Stimulated activated naive CD8-positive, alpha-beta T cell treated with anti-CD3 and anti-CD28 coated beads, Interleukin-15, amount 100 ng/mL, for 72 hours (primary cell): Measurements from ENCODE around the gene DTX3.

ENCODE experiments used
- ATAC-seq: fragments of 150-1000 bp; cut with Tn5 transposase; 2 replicates; pipeline ENCODE4 v1.10.0; 2021; ENCODE audit warnings: mild to moderate bottlenecking, moderate library complexity
- DNase-seq, 2 donors: peaks; one replicate each; pipeline ENCODE4 v3.0.0; 2021 to 2022
- H3K27ac Mint-ChIP-seq, 2 donors: one replicate each; pipeline ENCODE4 v1.8.0; 2022; ENCODE audit warnings: mild to moderate bottlenecking in 2 of 2, mixed read lengths in 2 of 2, moderate library complexity in 2 of 2
- H3K27me3 Mint-ChIP-seq: one replicate; pipeline ENCODE4 v1.8.0; 2022; ENCODE audit warnings: mixed read lengths
- H3K4me1 Mint-ChIP-seq: one replicate; pipeline ENCODE4 v1.8.0; 2022; ENCODE audit warnings: mild to moderate bottlenecking, mixed read lengths
- H3K4me3 Mint-ChIP-seq, 2 donors: one replicate each; pipeline ENCODE4 v1.8.0; 2022; ENCODE audit warnings: mild to moderate bottlenecking in 2 of 2, mixed read lengths in 2 of 2, moderate library complexity in 1 of 2
- H3K9me3 Mint-ChIP-seq, 2 donors: one replicate each; pipeline ENCODE4 v1.8.0; 2022; ENCODE audit warnings: mixed read lengths in 2 of 2

DTX3 gene

GRCh38 chr12:57619434-57620244 lies 15.0 kb downstream of the DTX3 start:
- Mint-ChIP-seq H3K27me3 (peaks cover 99% of the 10 kb centered on the region), H3K27ac (no peak overlapping the region), H3K9me3 (no peaks in the 10 kb centered on the region), H3K4me3 (peak overlapping the region in 1 of 2 donors; percentile 61), H3K4me1 (peaks cover 37% of the 10 kb centered on the region)
- DNase-seq (peak in 1 of 2 donors; percentile 25), ATAC-seq (peak; percentile 47)

- H3K27me3 Mint-ChIP-seq = peaks cover 100% of the 10 kb centered on the region
These were observed 15.8 kb downstream of the DTX3 start for GRCh38 chr12:57620245-57620935.

DNA sequence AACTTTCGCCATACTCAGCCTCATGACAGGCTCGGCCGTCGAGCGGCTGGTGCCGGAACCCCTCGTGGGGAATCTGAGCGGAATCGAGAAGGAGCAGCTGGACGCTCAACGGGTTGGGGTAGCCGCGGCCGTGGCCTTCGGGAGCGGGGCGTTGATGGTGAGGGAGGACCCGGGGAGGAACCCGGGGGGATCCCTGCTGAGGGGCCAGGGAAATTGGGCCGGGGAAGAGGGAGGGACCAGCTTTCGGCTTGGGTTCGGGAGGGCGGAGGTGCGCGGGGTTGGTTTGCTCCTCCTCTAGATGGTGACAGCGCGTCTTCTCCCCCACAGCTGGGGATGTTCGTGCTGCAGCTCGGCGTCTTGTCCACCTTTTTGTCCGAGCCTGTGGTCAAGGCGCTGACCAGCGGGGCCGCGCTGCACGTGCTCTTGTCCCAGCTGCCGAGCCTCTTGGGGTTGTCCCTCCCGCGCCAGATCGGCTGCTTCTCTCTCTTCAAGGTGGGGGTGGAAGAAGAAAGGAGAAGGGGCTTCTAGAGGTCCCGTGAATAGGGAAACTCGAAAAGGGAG lies 16.4 kb downstream of the DTX3 start:
- H3K9me3 Mint-ChIP-seq = no peaks in the 10 kb centered on the region
- peak overlapping the region in 1 of 2 donors; percentile 20 for H3K27ac Mint-ChIP-seq
- peaks cover 39% of the 10 kb centered on the region for H3K4me1 Mint-ChIP-seq
- DNase-seq (peak; percentile 20 to 35), ATAC-seq (peak; percentile 30)
- H3K27me3 Mint-ChIP-seq = peaks cover 100% of the 10 kb centered on the region
- peak overlapping the region; percentile 77 to 80 for H3K4me3 Mint-ChIP-seq

More at GRCh38 chr12:57620245-57620935, 15.8 kb downstream of the DTX3 start:
- Mint-ChIP-seq H3K4me3 (peak overlapping the region; percentile 77 to 80), H3K9me3 (no peaks in the 10 kb centered on the region), H3K27ac (no peak overlapping the region), H3K4me1 (peaks cover 34% of the 10 kb centered on the region)
- DNase-seq = no peak
- no peak for ATAC-seq

DNA sequence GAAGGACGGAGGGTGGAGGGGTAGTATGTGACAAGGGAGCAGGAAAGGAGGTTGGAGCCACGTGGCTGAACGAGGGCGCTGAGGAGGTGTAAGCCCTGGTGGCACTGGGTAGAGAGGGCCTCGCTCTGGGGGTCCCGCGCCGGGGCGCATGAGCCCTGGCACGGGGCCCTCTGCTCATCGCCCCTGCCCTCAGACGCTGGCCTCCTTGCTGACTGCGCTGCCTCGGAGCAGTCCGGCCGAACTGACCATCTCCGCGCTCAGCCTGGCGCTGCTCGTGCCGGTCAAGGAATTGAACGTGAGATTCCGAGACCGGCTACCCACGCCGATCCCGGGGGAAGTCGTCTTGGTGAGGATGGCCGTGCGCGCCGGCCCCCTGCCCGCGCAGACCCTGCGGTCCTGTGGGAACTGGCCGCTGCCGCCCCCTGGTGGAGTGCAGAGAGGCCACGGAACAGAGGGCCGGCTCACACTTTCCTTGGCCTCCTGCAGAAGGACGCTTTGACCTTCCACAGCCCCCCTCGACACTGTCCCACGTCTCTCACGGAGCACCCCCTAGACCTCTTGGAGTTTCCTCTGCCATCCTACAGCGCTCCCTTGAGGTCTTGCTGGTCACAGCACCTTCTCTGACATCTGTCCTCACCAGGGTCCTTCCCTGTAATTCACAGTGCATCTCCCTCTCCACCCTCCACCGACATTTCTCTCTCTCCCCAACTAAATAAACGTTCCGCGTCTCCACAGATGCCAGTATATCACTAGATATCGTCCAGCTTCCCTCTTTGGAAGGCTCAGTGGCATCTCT lies 17.1 kb downstream of the DTX3 start:
- Mint-ChIP-seq H3K27me3 (peaks cover 100% of the 10 kb centered on the region), H3K4me3 (peak overlapping the region; percentile 77 to 80), H3K9me3 (no peaks in the 10 kb centered on the region), H3K4me1 (peaks cover 46% of the 10 kb centered on the region), H3K27ac (no peak overlapping the region)
- DNase-seq = peak; percentile 55 to 57
- ATAC-seq = peak; percentile 80

DNA sequence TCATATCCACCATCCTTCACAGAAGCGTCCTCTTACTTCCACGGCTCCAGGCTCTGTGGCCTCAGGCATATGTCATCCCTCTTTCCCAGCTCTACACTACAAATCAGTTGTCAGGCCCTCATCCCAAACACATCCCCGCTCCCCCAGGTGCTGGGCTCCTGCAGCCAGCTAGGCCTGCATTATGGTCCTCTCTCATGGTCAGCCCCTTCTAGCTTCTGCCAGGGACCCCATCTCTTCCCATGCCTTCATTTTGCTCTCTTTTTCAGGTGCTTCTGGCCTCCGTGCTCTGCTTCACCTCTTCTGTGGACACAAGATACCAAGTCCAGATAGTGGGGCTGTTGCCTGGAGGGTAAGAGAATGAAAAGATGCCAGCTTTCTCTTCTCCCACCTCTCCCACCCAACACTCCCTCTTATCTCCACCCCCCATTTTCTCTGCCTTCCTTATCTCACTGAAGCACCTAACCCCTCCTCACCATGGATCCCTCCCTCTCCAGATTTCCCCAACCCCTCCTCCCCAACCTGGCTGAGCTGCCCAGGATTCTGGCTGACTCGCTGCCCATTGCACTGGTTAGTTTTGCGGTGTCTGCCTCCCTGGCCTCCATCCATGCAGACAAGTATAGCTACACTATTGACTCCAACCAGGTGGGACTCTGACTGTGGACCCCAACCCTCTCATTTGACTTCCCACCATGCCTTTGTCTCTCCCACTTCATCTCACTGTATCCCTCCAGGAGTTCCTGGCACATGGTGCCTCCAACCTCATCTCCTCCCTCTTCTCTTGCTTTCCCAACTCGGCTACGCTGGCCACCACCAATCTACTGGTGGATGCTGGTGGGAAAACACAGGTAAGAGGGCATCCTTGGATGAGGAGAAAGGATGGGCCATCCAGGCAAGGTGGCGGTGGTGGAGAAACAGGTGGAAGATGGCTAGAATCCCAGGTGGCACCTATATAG lies 17.9 kb downstream of the DTX3 start:
- peak overlapping the region; percentile 77 to 80 for H3K4me3 Mint-ChIP-seq
- ATAC-seq = no peak
- H3K27me3 Mint-ChIP-seq = peaks cover 100% of the 10 kb centered on the region
- H3K27ac Mint-ChIP-seq = no peak overlapping the region
- DNase-seq = peak in 1 of 2 donors; percentile 8
- peaks cover 55% of the 10 kb centered on the region for H3K4me1 Mint-ChIP-seq
- no peaks in the 10 kb centered on the region for H3K9me3 Mint-ChIP-seq

DNA sequence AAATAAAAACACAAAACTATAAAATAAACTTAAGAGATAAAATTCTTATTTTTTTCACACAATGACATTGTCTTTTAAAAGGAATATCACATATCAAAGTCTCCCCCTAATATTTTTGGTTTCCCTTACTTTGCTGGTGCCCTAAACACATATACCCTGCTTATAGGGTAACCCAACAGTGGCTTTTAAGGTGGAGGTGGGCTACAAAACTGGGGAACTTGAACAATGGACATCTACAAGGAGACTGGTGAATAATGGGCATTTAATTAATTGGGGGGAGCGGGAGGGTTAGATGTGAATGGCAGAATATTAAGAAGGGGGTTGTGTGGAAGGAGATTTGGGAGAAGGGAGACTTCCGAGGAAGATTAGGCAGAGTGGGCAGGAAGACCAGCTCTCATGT lies 18.8 kb downstream of the DTX3 start:
- DNase-seq (no peak), ATAC-seq (no peak)
- H3K27ac Mint-ChIP-seq = no peak overlapping the region
- H3K4me3 Mint-ChIP-seq = no peak overlapping the region
- peaks cover 100% of the 10 kb centered on the region for H3K27me3 Mint-ChIP-seq
- H3K4me1 Mint-ChIP-seq = peaks cover 62% of the 10 kb centered on the region
- H3K9me3 Mint-ChIP-seq = no peaks in the 10 kb centered on the region

DNA sequence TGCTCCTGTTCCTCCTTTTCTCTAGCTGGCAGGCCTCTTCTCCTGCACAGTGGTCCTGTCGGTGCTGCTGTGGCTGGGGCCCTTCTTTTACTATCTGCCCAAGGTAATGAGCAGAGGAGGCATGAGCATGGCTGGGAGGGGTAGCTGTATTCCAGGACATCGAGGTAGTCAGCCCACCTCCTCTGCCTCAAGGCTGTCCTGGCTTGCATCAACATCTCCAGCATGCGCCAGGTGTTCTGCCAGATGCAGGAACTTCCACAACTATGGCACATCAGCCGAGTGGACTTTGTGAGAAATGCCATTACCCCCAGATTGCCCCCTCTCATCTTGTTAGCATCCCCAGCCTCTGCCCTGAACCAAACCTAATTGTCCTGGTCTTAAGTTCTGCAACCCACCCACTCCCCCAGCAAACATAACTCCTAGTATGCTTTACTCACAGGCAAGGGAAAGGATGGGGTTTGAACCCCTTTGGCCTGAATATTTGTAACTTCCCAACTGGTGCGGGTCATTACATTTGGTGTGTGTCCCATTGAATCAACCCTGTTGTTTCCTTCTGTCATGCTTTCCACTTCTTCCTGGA lies 19.3 kb downstream of the DTX3 start:
- Mint-ChIP-seq H3K4me1 (peaks cover 62% of the 10 kb centered on the region), H3K4me3 (no peak overlapping the region), H3K9me3 (no peaks in the 10 kb centered on the region), H3K27me3 (peaks cover 100% of the 10 kb centered on the region), H3K27ac (no peak overlapping the region)
- DNase-seq (no peak), ATAC-seq (no peak)

DNA sequence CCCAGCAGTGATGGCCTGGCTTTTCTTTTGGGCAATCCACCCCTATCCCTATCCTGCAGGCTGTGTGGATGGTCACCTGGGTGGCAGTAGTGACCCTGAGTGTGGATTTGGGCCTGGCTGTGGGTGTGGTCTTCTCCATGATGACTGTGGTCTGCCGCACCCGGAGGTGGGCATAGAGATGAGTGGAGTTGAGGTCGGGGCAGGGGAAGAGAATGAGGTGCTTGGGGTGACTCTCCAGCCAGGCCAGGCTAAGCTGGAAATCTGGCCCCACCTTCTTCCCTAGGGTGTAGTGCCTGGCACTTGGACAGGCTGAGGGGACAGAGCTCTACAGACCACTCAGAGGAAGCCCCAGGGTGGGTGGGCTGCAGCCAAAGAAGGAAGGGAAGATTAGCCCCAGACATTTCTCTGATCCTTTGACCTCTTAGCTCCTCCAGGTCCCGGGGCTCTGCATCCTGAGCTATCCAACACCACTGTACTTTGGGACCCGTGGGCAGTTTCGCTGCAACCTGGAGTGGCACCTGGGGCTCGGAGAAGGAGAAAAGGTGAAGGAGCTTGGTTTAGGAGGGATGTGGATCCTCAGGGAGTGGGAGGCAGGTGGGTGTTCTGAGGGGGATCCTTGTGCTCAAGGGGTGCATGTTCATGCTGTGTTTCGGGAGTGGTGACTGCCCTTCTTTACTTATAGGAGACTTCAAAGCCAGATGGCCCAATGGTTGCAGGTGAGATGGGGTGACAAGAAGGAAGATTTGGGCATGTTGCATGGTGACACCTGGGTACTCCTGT lies 20.0 kb downstream of the DTX3 start:
- Mint-ChIP-seq H3K4me1 (peaks cover 55% of the 10 kb centered on the region), H3K9me3 (no peaks in the 10 kb centered on the region), H3K4me3 (no peak overlapping the region), H3K27ac (no peak overlapping the region), H3K27me3 (peaks cover 100% of the 10 kb centered on the region)
- ATAC-seq (no peak), DNase-seq (no peak)

DNA sequence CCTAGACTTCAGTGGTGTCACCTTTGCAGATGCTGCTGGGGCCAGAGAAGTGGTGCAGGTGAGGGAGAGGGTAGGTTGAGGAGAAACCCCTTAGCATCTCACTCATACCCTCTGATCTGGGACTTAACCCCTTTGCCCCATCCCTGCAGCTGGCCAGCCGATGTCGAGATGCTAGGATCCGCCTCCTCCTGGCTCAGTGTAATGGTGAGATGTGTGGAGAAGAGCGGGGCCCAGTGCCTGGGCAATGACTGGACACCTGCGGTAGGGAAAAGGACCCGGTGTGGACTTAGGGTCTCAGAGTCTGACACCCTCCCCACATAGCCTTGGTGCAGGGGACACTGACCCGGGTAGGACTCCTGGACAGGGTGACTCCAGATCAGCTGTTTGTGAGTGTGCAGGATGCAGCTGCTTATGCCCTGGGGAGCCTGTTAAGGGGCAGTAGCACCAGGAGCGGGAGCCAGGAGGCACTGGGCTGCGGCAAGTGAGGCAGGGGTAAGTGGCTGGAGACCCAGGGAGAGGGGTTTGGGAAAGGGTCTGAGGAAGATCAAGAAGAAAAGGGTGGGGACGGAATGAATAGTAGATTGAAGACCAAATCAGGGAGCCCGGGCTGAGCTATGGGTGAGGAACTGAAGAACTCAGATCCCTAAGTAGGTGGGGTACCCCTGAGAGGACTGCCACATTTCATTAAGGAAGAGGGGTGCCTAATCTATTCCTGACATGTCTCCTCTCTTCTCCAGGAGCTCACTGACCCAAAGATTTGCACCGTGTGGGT lies 20.8 kb downstream of the DTX3 start:
- H3K9me3 Mint-ChIP-seq = no peaks in the 10 kb centered on the region
- H3K4me1 Mint-ChIP-seq = peaks cover 47% of the 10 kb centered on the region
- H3K27me3 Mint-ChIP-seq = peaks cover 100% of the 10 kb centered on the region
- H3K27ac Mint-ChIP-seq = no peak overlapping the region
- H3K4me3 Mint-ChIP-seq = no peak overlapping the region
- ATAC-seq (no peak), DNase-seq (peak in 1 of 2 donors; percentile 7)

DNA sequence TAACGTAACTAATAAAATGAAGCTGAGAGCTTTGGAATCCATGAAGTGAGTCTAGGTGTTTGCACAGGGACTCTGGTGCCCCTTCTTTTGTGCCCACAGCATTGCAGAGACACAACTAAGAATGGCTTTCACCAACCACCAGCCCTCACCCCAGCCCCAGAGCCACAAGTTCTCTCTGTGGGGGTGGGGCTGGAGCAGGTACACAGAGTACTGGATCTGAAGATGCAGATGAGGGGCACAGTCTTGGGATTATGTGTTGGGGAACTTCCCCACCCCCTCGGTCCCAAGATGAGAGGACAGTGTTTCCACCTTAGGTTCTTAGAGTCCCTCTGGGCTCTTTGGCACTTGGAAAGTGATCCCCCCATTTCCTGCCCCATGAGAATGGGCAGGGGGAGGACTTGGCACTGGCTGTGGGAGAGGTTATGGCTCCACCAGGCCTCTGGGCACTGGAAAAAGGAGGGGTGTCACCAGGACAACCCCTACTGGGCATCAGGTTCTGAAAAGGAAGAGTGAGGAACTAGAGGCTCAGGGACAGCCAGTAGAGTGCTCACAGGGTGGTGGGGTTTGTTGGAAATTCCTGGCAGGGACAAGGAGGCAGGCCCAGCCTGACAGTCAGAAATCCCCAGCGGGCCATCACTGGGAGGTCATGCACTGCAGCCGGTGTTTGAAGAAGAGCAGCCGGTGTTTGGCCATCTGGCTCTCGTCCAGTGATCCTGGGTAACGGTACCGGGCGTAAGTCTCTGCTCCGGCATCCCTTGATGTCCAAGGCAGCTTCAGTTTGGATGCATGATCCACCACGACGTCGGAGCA lies 21.7 kb downstream of the DTX3 start:
- H3K27ac Mint-ChIP-seq = no peak overlapping the region
- DNase-seq (peak in 1 of 2 donors; percentile 9), ATAC-seq (no peak)
- no peaks in the 10 kb centered on the region for H3K9me3 Mint-ChIP-seq
- H3K27me3 Mint-ChIP-seq = peaks cover 100% of the 10 kb centered on the region
- peaks cover 38% of the 10 kb centered on the region for H3K4me1 Mint-ChIP-seq
- peak overlapping the region in 1 of 2 donors; percentile 32 for H3K4me3 Mint-ChIP-seq

GRCh38 chr12:57626921-57627445 lies 22.4 kb downstream of the DTX3 start:
- Mint-ChIP-seq H3K9me3 (no peaks in the 10 kb centered on the region), H3K4me3 (peak overlapping the region in 1 of 2 donors; percentile 32), H3K27ac (no peak overlapping the region), H3K4me1 (peaks cover 37% of the 10 kb centered on the region), H3K27me3 (peaks cover 100% of the 10 kb centered on the region)
- ATAC-seq = no peak
- DNase-seq = peak in 1 of 2 donors; percentile 7
